HL-60 (cell line): Measurements from ENCODE around the gene RASAL2.

Experiments
- DNase-seq, 2 experiments: peaks; one replicate each; pipeline ENCODE4 v3.0.0-alpha.2; 2010 to 2020; ENCODE audit warnings: low read depth in 1 of 2, low spot score in 1 of 2
- H3K27ac ChIP-seq: fragments of 250-450 bp; sonication (Bioruptor Pico); replicated peaks from 2 replicates; pipeline ENCODE4 v1.5.1; 2020; ENCODE audit warnings: mild to moderate bottlenecking, moderate library complexity
- H3K27me3 ChIP-seq: fragments of 250-450 bp; sonication (Bioruptor Pico); 2 replicates; pipeline ENCODE4 v1.5.1; 2021; ENCODE audit warnings: mild to moderate bottlenecking, moderate library complexity; ENCODE audit not compliant: insufficient read depth, poor library complexity, severe bottlenecking
- H3K4me3 ChIP-seq: replicated peaks from 2 replicates; pipeline ENCODE4 v1.5.1; 2011; ENCODE audit warnings: mild to moderate bottlenecking, control low read depth, low read length; ENCODE audit not compliant: insufficient read depth
- GABPA ChIP-seq: IDR thresholded peaks from 2 replicates; pipeline ENCODE4 v1.6.1; 2012; ENCODE audit warnings: low read depth
- POLR2AphosphoS5 ChIP-seq: IDR thresholded peaks from 2 replicates; pipeline ENCODE4 v1.6.1; 2012; ENCODE audit warnings: low read depth
- SPI1 ChIP-seq: IDR thresholded peaks from 2 replicates; pipeline ENCODE4 v1.6.1; 2012; ENCODE audit warnings: low read depth, mild to moderate bottlenecking, borderline replicate concordance
- TF ChIP-seq, protein P1 (sequence below): IDR thresholded peaks from one replicate; pipeline ENCODE4 v1.5.1; 2011; ENCODE audit warnings: low read length, control low read depth, inconsistent platforms; ENCODE audit not compliant: insufficient read depth
- TF ChIP-seq, protein P2 (sequence below): IDR thresholded peaks from 2 replicates; pipeline ENCODE4 v1.6.1; 2012; ENCODE audit warnings: low read depth; ENCODE audit not compliant: insufficient replicate concordance

RASAL2 gene

DNA sequence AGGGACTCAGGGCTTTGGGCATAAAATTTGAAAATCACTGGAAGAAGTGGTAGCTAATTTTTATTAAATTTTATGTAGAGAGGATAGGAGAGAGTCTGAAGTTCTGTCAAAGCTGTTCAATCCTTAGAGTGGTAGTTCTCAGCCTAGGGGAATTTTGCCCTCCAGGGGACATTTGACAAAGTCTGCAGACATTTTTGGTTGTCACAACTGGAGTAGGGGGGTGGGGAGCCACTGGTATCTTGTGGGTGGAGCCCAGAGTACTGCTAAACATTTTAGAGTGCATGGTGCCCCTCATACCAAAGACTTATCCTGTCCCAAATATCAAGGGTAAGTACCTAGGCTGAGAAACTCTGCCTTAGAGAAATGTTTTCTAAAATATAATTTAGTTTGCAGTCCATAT is 30.2 kb downstream of the RASAL2 start:
- H3K27me3 ChIP-seq: no peaks in the 10 kb centered on the region
- no peak overlapping the region for H3K4me3 ChIP-seq
- H3K27ac ChIP-seq: no peak overlapping the region
- TF ChIP-seq, protein P1, sequence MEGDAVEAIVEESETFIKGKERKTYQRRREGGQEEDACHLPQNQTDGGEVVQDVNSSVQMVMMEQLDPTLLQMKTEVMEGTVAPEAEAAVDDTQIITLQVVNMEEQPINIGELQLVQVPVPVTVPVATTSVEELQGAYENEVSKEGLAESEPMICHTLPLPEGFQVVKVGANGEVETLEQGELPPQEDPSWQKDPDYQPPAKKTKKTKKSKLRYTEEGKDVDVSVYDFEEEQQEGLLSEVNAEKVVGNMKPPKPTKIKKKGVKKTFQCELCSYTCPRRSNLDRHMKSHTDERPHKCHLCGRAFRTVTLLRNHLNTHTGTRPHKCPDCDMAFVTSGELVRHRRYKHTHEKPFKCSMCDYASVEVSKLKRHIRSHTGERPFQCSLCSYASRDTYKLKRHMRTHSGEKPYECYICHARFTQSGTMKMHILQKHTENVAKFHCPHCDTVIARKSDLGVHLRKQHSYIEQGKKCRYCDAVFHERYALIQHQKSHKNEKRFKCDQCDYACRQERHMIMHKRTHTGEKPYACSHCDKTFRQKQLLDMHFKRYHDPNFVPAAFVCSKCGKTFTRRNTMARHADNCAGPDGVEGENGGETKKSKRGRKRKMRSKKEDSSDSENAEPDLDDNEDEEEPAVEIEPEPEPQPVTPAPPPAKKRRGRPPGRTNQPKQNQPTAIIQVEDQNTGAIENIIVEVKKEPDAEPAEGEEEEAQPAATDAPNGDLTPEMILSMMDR: no peak
- DNase-seq: no peak

DNA sequence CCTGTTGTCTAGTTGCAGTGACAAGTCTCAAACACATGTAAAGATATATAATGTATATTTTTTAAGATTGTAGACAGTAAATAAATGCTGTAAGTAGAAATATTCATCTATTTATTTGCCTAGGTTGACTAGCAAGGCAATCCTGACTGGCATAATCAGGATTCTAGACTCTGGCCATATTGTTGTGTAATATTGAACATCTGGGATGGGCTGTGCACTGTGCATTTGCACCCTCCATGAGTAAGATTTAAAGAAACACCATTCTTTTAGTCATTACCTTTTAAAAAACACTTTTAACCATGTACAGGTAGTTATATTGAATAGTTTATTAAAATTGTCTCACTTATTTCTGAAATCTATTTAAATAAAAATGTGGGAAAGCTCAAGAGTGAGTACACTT is 32.4 kb downstream of the RASAL2 start:
- Histone ChIP-seq H3K27ac (no peak overlapping the region), H3K27me3 (no peaks in the 10 kb centered on the region), H3K4me3 (no peak overlapping the region)
- no peak for DNase-seq
- no peak for TF ChIP-seq GABPA
- TF ChIP-seq, protein P2, sequence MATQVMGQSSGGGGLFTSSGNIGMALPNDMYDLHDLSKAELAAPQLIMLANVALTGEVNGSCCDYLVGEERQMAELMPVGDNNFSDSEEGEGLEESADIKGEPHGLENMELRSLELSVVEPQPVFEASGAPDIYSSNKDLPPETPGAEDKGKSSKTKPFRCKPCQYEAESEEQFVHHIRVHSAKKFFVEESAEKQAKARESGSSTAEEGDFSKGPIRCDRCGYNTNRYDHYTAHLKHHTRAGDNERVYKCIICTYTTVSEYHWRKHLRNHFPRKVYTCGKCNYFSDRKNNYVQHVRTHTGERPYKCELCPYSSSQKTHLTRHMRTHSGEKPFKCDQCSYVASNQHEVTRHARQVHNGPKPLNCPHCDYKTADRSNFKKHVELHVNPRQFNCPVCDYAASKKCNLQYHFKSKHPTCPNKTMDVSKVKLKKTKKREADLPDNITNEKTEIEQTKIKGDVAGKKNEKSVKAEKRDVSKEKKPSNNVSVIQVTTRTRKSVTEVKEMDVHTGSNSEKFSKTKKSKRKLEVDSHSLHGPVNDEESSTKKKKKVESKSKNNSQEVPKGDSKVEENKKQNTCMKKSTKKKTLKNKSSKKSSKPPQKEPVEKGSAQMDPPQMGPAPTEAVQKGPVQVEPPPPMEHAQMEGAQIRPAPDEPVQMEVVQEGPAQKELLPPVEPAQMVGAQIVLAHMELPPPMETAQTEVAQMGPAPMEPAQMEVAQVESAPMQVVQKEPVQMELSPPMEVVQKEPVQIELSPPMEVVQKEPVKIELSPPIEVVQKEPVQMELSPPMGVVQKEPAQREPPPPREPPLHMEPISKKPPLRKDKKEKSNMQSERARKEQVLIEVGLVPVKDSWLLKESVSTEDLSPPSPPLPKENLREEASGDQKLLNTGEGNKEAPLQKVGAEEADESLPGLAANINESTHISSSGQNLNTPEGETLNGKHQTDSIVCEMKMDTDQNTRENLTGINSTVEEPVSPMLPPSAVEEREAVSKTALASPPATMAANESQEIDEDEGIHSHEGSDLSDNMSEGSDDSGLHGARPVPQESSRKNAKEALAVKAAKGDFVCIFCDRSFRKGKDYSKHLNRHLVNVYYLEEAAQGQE: no peak
- TF ChIP-seq, protein P1: no peak
- TF ChIP-seq SPI1: no peak

DNA sequence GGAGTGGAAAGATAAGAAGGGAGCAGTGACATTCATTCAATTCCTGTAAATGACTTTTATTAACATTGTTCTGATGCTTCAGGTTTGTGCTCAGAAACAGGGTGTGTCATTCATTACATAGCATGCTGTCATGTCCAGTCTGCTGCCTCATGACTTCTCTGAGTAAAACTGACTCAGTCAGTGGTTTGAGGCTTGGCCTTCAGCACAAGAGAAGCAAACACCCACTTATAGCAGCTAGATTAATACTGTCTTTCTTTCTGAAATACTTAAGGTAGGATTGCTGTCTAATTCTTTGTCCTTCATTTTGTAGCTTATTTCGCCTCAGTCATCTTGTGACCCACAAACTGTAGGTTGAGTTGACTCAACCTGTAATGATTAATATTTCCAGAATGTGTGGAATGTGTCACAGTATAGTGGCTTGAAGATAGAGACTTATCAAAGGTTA is 32.9 kb downstream of the RASAL2 start:
- no peak overlapping the region for H3K27ac ChIP-seq
- no peaks in the 10 kb centered on the region for H3K27me3 ChIP-seq
- DNase-seq: no peak

More for the DNA sequence above, 32.9 kb downstream of the RASAL2 start:
- no peak overlapping the region for H3K4me3 ChIP-seq
- no peak for TF ChIP-seq SPI1
- no peak for TF ChIP-seq GABPA
- TF ChIP-seq, protein P2: no peak
- TF ChIP-seq, protein P1: no peak
- no peak for TF ChIP-seq POLR2AphosphoS5
